Measurements from ENCODE around the gene GADD45B.
A peak's percentile ranks its signal among the peaks of the same experiment; 100 is the strongest.

Gene GADD45B

GRCh38 chr19:2451741-2452140 lies 24.2 kb upstream of the GADD45B start:
- ChIA-PET POLR2A (no interaction called here), CTCF (no interaction called here)
- no peak for TF ChIP-seq CTCF (IDR thresholded peaks at IDR 0.05; ENCODE audit: control extremely low read depth, extremely low read depth, low read depth, missing control alignments)

GRCh38 chr19:2453431-2454025 lies 22.4 kb upstream of the GADD45B start:
- CTCF ChIA-PET = interaction anchor here (1.2 to 2.0 kb wide), 3 partner anchors 28 to 160 kb away, joined by 3 to 5 read pairs (median 3); no protein-coding TSS in a partner anchor
- TF ChIP-seq CTCF (IDR thresholded peaks at IDR 0.05; ENCODE audit: control extremely low read depth, extremely low read depth, low read depth, missing control alignments) = no peak
- no peak for DNase-seq (ENCODE audit: extremely low spot score)
- POLR2A ChIA-PET = interaction anchor here (0.6 to 2.9 kb wide), 2 partner anchors 23 to 282 kb away, joined by 5 to 20 read pairs; partner anchors contain the start of gene GADD45B

More at GRCh38 chr19:2451741-2452140, 24.2 kb upstream of the GADD45B start:
- no peak for DNase-seq (ENCODE audit: extremely low spot score)

- no peak for DNase-seq (ENCODE audit: extremely low spot score)
- ChIA-PET CTCF (interaction anchor here (1.2 to 2.0 kb wide), 3 partner anchors 29 to 159 kb away, joined by 3 to 5 read pairs (median 3); no protein-coding TSS in a partner anchor), POLR2A (interaction anchor here (0.5 to 2.9 kb wide), 4 partner anchors 13 to 596 kb away, joined by 3 to 20 read pairs (median 6); partner anchors contain the start of genes GADD45B and TIMM13)
- TF ChIP-seq CTCF (IDR thresholded peaks at IDR 0.05; ENCODE audit: control extremely low read depth, extremely low read depth, low read depth, missing control alignments) = no peak
Observed at GRCh38 chr19:2454199-2454961, 21.5 kb upstream of the GADD45B start.

- TF ChIP-seq CTCF (IDR thresholded peaks at IDR 0.05; ENCODE audit: control extremely low read depth, extremely low read depth, low read depth, missing control alignments) = no peak
- no peak for DNase-seq (ENCODE audit: extremely low spot score)
- CTCF ChIA-PET = interaction anchor here (1.3 to 1.5 kb wide), 2 partner anchors 158 to 165 kb away, joined by 3 to 6 read pairs; no protein-coding TSS in a partner anchor
- POLR2A ChIA-PET = interaction anchor here (1.6 to 2.9 kb wide), 3 partner anchors 21 to 28 kb away, joined by 4 to 45 read pairs (median 20); partner anchors contain the start of genes GADD45B and TIMM13
Observed at GRCh38 chr19:2454962-2455850, 20.7 kb upstream of the GADD45B start.

GRCh38 chr19:2455851-2456570 lies 19.9 kb upstream of the GADD45B start:
- no peak for TF ChIP-seq CTCF (IDR thresholded peaks at IDR 0.05; ENCODE audit: control extremely low read depth, extremely low read depth, low read depth, missing control alignments)
- DNase-seq (ENCODE audit: extremely low spot score) = peak; percentile 86
- ChIA-PET POLR2A (interaction anchor here (1.6 to 2.9 kb wide), 2 partner anchors 22 to 28 kb away, joined by 4 to 45 read pairs; partner anchors contain the start of genes GADD45B and TIMM13), CTCF (interaction anchor here (0.7 to 1.5 kb wide), 8 partner anchors 13 to 192 kb away, joined by 3 to 10 read pairs (median 6); no protein-coding TSS in a partner anchor)
